Esophagus muscularis mucosa (tissue), 4 donors: ENCODE results near the gene HOXB9. TPM values are rescaled to one million over a fixed set of nuclear protein-coding genes. Genes with fewer than 3 reads are reported as not detected.
A peak's percentile ranks its signal among the peaks of the same experiment; 100 is the strongest.

ENCODE experiments used
- DNase-seq: peaks from one replicate; pipeline ENCODE4 v3.0.0-alpha.2; 2017; ENCODE audit errors: extremely low spot score
- H3K27ac ChIP-seq, 4 donors: fragments of 200-600 bp; sonication (generic); replicated peaks in 1 of 4; 1 replicate in 3 of 4; 2 replicates in 1 of 4; pipeline ENCODE4 v1.5.1; 2016 to 2019; ENCODE audit warnings: mild to moderate bottlenecking in 1 of 4
- H3K27me3 ChIP-seq, 4 donors: fragments of 200-600 bp; sonication (generic); one replicate each; pipeline versions ENCODE4 v1.5.1 to v1.6.0; 2016 to 2019
- H3K36me3 ChIP-seq, 4 donors: fragments of 200-600 bp; sonication (generic); one replicate each; pipeline ENCODE4 v1.5.1; 2016 to 2019
- H3K4me1 ChIP-seq, 4 donors: fragments of 200-600 bp; sonication (generic); one replicate each; pipeline ENCODE4 v1.5.1; 2016 to 2019
- H3K4me3 ChIP-seq, 4 donors: fragments of 200-600 bp; sonication (generic); 1 replicate in 2 of 4; 2 replicates in 2 of 4; pipeline ENCODE4 v1.5.1; 2016 to 2019; ENCODE audit warnings: mild to moderate bottlenecking in 4 of 4, moderate library complexity in 1 of 4
- H3K9me3 ChIP-seq, 4 donors: fragments of 200-600 bp; sonication (generic); 1 replicate in 3 of 4; 2 replicates in 1 of 4; pipeline ENCODE4 v1.5.1; 2016 to 2019
- EP300 ChIP-seq: sonication (generic); formaldehyde crosslinking; IDR thresholded peaks from one replicate; pipeline ENCODE4 v1.6.1; 2017; ENCODE audit warnings: antibody characterized with exemption
- POLR2A ChIP-seq: fragments of 450-650 bp; IDR thresholded peaks from one replicate; pipeline ENCODE4 v1.6.1; 2017; ENCODE audit warnings: antibody characterized with exemption, moderate library complexity, mild to moderate bottlenecking, low read depth
- POLR2AphosphoS5 ChIP-seq, 2 donors: sonication (generic); formaldehyde crosslinking; IDR thresholded peaks; one replicate each; pipeline ENCODE4 v1.6.1; 2017; ENCODE audit warnings: antibody characterized with exemption in 2 of 2
- WGBS: methylation state at CpG from one replicate; pipeline ENCODE4 v1.1.5; 2018; 5-methylcytosine and 5-hydroxymethylcytosine counted together
- intact Hi-C: fragments of 100-400 bp; cut with DNase I; formaldehyde crosslinking; loops from one replicate; pipeline ENCODE4 v1.15.1; 2023
- total RNA-seq, 4 donors: library from RNA; depleted of rRNA; stranded (reverse); fragments of >200 nt; gene quantifications; one replicate each; pipeline versions ENCODE4 v1.1.0 to v1.2.1, GENCODE V29; 2016
- TF ChIP-seq, protein P1 (sequence below), 3 experiments: fragments of 200-600 bp in 2 of 3; fragments of 450-650 bp in 1 of 3; sonication (generic) in 2 of 3; IDR thresholded peaks; one replicate each; pipeline ENCODE4 v1.5.1; 2017 to 2019; ENCODE audit warnings: antibody characterized with exemption in 3 of 3, mild to moderate bottlenecking in 2 of 3, moderate library complexity in 1 of 3

Gene HOXB9
- total RNA-seq, 4 donors from 2014 or later = not detected

DNA sequence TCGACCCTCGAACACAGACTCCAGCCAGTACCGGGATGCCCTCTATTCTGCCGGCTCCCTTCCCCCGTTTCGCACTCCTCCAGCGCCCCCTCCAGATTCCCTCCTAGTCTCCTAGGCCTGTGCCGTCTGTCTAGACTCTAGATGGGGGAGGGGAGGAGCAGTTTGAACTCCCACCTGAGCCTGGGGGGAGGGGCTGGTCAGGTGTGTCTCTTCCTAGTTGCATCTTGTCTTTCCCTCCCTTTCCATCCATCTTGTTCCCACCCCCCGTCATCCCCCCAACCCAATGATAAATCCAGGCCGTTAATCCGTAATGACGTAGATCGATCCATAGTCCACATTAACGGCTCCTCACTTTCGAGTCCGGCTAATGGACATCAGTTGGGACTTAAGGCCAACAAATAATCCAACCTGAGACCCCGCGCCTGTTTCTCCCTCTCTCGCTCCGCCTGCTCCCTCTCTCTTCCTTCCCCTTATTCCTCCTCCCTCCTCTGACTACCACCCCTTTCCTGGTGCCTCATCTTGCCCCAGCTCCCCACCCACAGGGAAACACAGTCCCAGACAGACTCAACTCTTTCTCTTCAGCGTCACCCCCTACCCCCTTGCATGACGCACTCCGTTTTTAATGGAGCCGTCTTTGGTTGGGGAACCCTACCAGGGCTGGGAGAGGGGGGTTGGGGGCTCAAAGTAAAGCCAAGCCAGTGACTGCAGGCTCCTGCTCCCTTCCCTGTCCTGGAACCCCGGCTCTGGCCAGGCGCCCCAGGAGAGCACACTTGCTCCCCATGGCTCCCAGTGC lies 29.2 kb downstream of the HOXB9 start:
- H3K9me3 ChIP-seq = no peaks in the 10 kb centered on the region
- H3K27me3 ChIP-seq = peaks cover 11 to 97% (median 57%) of the 10 kb centered on the region in 4 donors
- peak overlapping the region in 3 of 4 donors; percentile 51 to 66 (median 63) for H3K27ac ChIP-seq
- no peaks in the 10 kb centered on the region for H3K36me3 ChIP-seq
- WGBS = 18% methylated on average over 26 of the region's 26 CpGs
- TF ChIP-seq POLR2AphosphoS5 (IDR thresholded peaks at IDR 0.05) (no peak), EP300 (no peak), POLR2A (no peak)
- TF ChIP-seq, protein P1, sequence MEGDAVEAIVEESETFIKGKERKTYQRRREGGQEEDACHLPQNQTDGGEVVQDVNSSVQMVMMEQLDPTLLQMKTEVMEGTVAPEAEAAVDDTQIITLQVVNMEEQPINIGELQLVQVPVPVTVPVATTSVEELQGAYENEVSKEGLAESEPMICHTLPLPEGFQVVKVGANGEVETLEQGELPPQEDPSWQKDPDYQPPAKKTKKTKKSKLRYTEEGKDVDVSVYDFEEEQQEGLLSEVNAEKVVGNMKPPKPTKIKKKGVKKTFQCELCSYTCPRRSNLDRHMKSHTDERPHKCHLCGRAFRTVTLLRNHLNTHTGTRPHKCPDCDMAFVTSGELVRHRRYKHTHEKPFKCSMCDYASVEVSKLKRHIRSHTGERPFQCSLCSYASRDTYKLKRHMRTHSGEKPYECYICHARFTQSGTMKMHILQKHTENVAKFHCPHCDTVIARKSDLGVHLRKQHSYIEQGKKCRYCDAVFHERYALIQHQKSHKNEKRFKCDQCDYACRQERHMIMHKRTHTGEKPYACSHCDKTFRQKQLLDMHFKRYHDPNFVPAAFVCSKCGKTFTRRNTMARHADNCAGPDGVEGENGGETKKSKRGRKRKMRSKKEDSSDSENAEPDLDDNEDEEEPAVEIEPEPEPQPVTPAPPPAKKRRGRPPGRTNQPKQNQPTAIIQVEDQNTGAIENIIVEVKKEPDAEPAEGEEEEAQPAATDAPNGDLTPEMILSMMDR (IDR thresholded peaks at IDR 0.05) = no peak
- intact Hi-C loops = no loop called here
- DNase-seq = no peak
- H3K4me1 ChIP-seq = peaks cover 33 to 60% (median 53%) of the 10 kb centered on the region in 4 donors
- H3K4me3 ChIP-seq = peak overlapping the region; percentile 56 to 60 (median 57)

DNA sequence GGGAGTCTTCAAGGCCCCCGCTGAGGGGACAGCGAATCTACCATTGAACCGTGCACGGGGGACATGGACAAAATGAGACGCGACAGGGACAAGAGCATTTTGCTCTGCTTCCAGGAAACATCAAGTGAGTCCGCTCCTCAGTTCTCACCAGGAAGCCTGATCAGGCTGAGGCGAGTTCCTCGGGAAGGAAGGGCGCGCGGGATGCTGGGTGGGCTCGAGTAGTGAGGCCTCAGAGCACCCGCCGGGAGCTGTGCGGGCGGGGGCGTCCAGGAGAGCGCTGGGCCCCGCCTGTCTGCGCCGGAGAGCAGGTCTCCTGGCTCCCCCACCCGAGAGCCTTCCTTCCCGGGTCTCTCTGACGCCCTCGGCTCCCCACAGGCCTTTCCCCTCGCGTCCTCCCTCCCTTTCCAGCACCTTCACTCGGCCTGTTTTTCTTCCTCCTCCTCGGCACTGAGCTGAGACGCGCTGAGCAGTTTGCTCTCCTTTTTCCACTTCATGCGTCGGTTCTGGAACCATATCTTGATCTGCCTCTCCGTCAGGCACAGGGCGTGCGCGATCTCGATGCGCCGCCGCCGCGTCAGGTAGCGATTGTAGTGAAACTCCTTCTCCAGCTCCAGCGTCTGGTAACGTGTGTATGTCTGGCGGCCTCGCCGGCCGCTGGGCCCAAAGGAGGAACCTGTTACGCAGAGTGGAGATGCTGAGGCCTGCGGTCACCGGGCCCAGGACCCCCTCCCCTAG lies 30.0 kb downstream of the HOXB9 start:
- intact Hi-C loops = loop anchor here (2.0 kb wide), 1 partner anchor 103 kb away; no protein-coding TSS in a partner anchor
- WGBS = 37% methylated on average over 42 of the region's 54 CpGs
- Histone ChIP-seq H3K4me3 (peak overlapping the region; percentile 56 to 60 (median 57)), H3K9me3 (no peaks in the 10 kb centered on the region), H3K27ac (no peak overlapping the region), H3K4me1 (peaks cover 33 to 61% (median 56%) of the 10 kb centered on the region in 4 donors), H3K27me3 (peaks cover 6 to 95% (median 49%) of the 10 kb centered on the region in 4 donors), H3K36me3 (no peaks in the 10 kb centered on the region)
- TF ChIP-seq POLR2AphosphoS5 (IDR thresholded peaks at IDR 0.05) (no peak), POLR2A (no peak), EP300 (no peak)
- TF ChIP-seq, protein P1 (IDR thresholded peaks at IDR 0.05) = no peak
- no peak for DNase-seq

DNA sequence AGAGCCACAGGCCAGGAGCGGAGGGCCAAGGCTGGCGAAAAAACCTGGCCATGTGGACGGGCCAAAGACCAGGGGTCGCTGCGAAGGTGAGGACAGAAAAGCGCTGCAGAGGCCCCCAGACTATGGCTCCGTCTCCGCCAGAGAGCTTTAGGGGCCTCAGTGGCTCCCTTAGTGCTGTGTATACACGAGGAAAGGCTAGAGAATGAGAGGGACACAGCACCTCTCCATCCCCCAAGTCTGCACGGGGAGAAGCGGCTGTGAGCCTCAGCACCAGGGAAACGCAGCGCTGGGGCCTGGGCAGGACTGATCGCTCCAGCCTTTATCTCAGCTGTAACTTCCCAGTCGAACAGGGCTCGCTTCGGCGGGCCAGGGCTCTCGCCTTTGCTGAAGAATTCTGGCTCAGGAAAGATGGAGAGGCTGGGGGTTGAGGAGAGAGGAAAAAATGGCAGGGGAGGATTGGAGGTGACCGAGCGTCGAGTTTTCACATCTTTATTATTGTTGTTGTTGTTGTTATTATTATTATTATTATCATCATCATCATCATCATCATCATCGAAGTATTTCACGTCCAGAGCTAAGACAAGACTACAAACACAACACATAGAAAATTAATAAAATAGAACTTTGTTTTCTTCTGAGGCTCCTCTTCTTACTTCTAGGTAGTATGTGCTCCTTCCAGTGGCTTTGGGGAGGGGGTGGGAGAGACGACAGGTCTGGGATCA lies 30.7 kb downstream of the HOXB9 start:
- TF ChIP-seq EP300 (no peak), POLR2A (no peak), POLR2AphosphoS5 (IDR thresholded peaks at IDR 0.05) (no peak)
- TF ChIP-seq, protein P1 (IDR thresholded peaks at IDR 0.05) = no peak
- 69% methylated on average over 24 of the region's 25 CpGs for WGBS
- H3K4me3 ChIP-seq = no peak overlapping the region
- H3K27ac ChIP-seq = no peak overlapping the region
- DNase-seq = no peak
- H3K36me3 ChIP-seq = no peaks in the 10 kb centered on the region
- H3K4me1 ChIP-seq = peaks cover 33 to 61% (median 56%) of the 10 kb centered on the region in 4 donors
- peaks cover 6 to 88% (median 42%) of the 10 kb centered on the region in 4 donors for H3K27me3 ChIP-seq
- H3K9me3 ChIP-seq = no peaks in the 10 kb centered on the region
- intact Hi-C loops = loop anchor here (2.0 kb wide), 1 partner anchor 103 kb away; no protein-coding TSS in a partner anchor

DNA sequence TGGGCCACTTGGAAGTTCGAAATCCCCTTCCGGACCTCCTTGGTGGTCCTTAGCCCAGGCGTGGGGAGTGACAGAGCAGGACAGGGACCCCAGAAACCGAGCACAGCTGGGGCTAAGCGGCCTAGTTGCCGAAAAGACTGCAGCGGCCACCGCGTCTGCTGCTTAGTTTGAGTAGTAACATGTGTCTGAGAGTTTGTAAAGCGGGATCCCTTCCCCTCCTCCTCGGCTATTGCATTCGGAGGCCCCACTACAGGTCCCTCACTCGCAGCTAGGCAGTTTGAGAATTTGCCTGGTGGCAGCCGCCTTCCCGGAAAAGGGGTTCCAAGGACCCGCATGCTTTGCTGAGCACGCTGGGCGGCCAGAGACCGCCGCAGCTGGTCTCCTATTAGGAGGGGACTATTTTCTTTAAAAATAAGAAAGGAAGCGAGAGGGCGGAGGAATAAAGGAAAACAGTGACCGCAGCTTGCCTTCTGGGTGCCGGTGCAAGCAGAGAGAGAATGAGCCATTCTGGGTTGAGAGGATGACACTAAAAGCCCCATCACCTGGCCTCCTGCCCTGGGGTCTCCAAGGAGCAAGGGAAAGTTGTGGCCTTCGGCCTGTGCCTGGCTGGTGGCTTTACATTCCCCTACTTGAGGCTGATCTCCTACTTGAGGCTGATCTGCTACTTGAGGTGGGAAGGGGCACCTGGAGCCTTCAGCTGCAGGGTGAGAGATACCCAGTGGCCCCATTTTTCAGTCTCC lies 31.4 kb downstream of the HOXB9 start:
- WGBS = 86% methylated on average over 25 of the region's 25 CpGs

More for the DNA sequence above, 31.4 kb downstream of the HOXB9 start:
- no peaks in the 10 kb centered on the region for H3K9me3 ChIP-seq
- H3K36me3 ChIP-seq = no peaks in the 10 kb centered on the region
- peaks cover 6 to 81% (median 36%) of the 10 kb centered on the region in 4 donors for H3K27me3 ChIP-seq
- H3K27ac ChIP-seq = peak overlapping the region in 1 of 4 donors; percentile 56
- intact Hi-C loops = loop anchor here (1.0 to 5.0 kb wide), 3 partner anchors 102 to 257 kb away; no protein-coding TSS in a partner anchor
- no peak overlapping the region for H3K4me3 ChIP-seq
- TF ChIP-seq, protein P1 (IDR thresholded peaks at IDR 0.05) = no peak
- TF ChIP-seq POLR2A (no peak), POLR2AphosphoS5 (IDR thresholded peaks at IDR 0.05) (no peak), EP300 (no peak)
- no peak for DNase-seq
- H3K4me1 ChIP-seq = peaks cover 33 to 61% (median 56%) of the 10 kb centered on the region in 4 donors
